ENCODE results near the gene TNNI3K. TPM values are rescaled to one million over a fixed set of nuclear protein-coding genes. Genes with fewer than 3 reads are reported as not detected.

Gene TNNI3K
- polyA plus RNA-seq, 1 donor from 2014 or later = 3.5 TPM

DNA sequence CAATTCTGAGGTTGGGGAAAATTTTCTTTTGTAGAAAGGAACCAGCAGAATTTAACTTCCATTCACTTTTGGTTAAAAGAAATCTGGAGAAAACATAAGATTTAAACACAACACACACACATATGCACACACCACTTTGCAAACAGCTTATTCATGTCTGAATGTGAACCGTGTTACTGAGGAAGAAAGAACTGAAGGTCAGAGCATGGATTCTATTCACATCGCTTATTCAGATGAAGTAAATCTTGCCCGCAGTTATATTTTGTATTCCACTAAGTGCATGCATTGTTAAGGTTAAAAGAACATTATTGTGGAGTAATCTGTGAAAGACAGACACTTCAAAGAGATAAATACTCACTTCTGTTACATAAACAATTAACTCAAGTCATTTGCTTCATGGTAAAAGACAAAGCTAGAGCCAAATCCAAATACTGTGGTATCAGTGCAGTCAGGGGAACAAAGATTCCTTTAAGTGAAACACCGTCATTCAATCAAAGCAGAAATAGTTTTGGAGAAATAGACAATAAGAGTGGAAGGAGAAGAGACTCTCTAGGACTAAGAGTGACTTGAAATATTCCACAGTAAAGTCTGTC is 195.3 kb downstream of the TNNI3K start:
- H3F3A ChIP-seq (ENCODE audit: insufficient read depth, low read length, poor library complexity, severe bottlenecking) = no peaks in the 10 kb centered on the region
- no peaks in the 10 kb centered on the region for H3K79me2 ChIP-seq (replicated peaks; ENCODE audit: insufficient read depth, low read length)
- no peaks in the 10 kb centered on the region for H4K20me1 ChIP-seq (ENCODE audit: insufficient read depth)
- H3K9me3 ChIP-seq (ENCODE audit: low read length) = no peaks in the 10 kb centered on the region
- H3K4me3 ChIP-seq (ENCODE audit: low read length) = no peak overlapping the region
- H3K9me2 ChIP-seq (ENCODE audit: insufficient read depth, low read length) = no peaks in the 10 kb centered on the region
- H3K4me2 ChIP-seq (ENCODE audit: low read length) = no peak overlapping the region
- H2AFZ ChIP-seq (ENCODE audit: low read depth, low read length) = no peak overlapping the region
- no peak overlapping the region for H3K27ac ChIP-seq (ENCODE audit: low read length)
- no peaks in the 10 kb centered on the region for H3K36me3 ChIP-seq (ENCODE audit: insufficient read depth, low read length)
- TF ChIP-seq MXI1 (conservative IDR thresholded peaks at IDR 0.05; ENCODE audit: poor library complexity, severe bottlenecking) (no peak), TAF1 (IDR thresholded peaks at IDR 0.05; ENCODE audit: low read depth) (no peak), POLR2AphosphoS5 (IDR thresholded peaks at IDR 0.05) (no peak), EZH2 (IDR thresholded peaks at IDR 0.05; ENCODE audit: borderline replicate concordance, insufficient read depth, low read length, poor library complexity, severe bottlenecking) (no peak), SMC3 (conservative IDR thresholded peaks at IDR 0.05; ENCODE audit: poor library complexity) (no peak), EP300 (conservative IDR thresholded peaks at IDR 0.05; ENCODE audit: poor library complexity, severe bottlenecking) (no peak), RAD21 (conservative IDR thresholded peaks at IDR 0.05) (no peak)
- TF ChIP-seq, protein P1, sequence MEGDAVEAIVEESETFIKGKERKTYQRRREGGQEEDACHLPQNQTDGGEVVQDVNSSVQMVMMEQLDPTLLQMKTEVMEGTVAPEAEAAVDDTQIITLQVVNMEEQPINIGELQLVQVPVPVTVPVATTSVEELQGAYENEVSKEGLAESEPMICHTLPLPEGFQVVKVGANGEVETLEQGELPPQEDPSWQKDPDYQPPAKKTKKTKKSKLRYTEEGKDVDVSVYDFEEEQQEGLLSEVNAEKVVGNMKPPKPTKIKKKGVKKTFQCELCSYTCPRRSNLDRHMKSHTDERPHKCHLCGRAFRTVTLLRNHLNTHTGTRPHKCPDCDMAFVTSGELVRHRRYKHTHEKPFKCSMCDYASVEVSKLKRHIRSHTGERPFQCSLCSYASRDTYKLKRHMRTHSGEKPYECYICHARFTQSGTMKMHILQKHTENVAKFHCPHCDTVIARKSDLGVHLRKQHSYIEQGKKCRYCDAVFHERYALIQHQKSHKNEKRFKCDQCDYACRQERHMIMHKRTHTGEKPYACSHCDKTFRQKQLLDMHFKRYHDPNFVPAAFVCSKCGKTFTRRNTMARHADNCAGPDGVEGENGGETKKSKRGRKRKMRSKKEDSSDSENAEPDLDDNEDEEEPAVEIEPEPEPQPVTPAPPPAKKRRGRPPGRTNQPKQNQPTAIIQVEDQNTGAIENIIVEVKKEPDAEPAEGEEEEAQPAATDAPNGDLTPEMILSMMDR (IDR thresholded peaks at IDR 0.05; ENCODE audit: poor library complexity, severe bottlenecking) = no peak
- TF ChIP-seq, protein P2, sequence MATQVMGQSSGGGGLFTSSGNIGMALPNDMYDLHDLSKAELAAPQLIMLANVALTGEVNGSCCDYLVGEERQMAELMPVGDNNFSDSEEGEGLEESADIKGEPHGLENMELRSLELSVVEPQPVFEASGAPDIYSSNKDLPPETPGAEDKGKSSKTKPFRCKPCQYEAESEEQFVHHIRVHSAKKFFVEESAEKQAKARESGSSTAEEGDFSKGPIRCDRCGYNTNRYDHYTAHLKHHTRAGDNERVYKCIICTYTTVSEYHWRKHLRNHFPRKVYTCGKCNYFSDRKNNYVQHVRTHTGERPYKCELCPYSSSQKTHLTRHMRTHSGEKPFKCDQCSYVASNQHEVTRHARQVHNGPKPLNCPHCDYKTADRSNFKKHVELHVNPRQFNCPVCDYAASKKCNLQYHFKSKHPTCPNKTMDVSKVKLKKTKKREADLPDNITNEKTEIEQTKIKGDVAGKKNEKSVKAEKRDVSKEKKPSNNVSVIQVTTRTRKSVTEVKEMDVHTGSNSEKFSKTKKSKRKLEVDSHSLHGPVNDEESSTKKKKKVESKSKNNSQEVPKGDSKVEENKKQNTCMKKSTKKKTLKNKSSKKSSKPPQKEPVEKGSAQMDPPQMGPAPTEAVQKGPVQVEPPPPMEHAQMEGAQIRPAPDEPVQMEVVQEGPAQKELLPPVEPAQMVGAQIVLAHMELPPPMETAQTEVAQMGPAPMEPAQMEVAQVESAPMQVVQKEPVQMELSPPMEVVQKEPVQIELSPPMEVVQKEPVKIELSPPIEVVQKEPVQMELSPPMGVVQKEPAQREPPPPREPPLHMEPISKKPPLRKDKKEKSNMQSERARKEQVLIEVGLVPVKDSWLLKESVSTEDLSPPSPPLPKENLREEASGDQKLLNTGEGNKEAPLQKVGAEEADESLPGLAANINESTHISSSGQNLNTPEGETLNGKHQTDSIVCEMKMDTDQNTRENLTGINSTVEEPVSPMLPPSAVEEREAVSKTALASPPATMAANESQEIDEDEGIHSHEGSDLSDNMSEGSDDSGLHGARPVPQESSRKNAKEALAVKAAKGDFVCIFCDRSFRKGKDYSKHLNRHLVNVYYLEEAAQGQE (IDR thresholded peaks at IDR 0.05; ENCODE audit: borderline replicate concordance) = no peak
- no peaks in the 10 kb centered on the region for H3K27me3 ChIP-seq (ENCODE audit: insufficient read depth, low read depth, low read length)
- H3K9ac ChIP-seq (ENCODE audit: low read length) = no peak overlapping the region

DNA sequence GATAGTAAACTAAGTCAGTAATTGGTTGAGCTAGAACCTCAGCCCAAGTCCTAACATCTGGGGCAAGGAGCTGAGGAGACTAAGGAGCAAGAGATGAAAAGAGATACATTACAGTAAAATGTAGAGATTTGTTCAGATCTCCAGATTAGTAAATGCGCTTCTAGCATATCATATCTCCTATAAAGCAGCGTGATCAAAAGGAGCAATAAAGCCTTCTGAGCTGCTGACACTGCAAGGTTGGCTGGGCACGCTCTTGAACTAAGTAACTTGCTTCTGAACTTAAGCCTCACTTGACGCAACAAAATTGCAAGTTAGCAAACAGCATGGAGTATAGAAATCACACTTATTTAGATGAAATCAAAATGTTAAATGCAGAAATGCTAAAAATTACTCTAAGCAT is 196.3 kb downstream of the TNNI3K start:
- Histone ChIP-seq H3F3A (ENCODE audit: insufficient read depth, low read length, poor library complexity, severe bottlenecking) (no peaks in the 10 kb centered on the region), H3K4me2 (ENCODE audit: low read length) (no peak overlapping the region), H3K27me3 (ENCODE audit: insufficient read depth, low read depth, low read length) (no peaks in the 10 kb centered on the region), H3K9me2 (ENCODE audit: insufficient read depth, low read length) (no peaks in the 10 kb centered on the region), H3K4me3 (ENCODE audit: low read length) (no peak overlapping the region), H3K27ac (ENCODE audit: low read length) (no peak overlapping the region), H3K9me3 (ENCODE audit: low read length) (no peaks in the 10 kb centered on the region), H2AFZ (ENCODE audit: low read depth, low read length) (no peak overlapping the region), H3K79me2 (replicated peaks; ENCODE audit: insufficient read depth, low read length) (no peaks in the 10 kb centered on the region), H3K9ac (ENCODE audit: low read length) (no peak overlapping the region), H4K20me1 (ENCODE audit: insufficient read depth) (no peaks in the 10 kb centered on the region), H3K36me3 (ENCODE audit: insufficient read depth, low read length) (no peaks in the 10 kb centered on the region)
- TF ChIP-seq RAD21 (conservative IDR thresholded peaks at IDR 0.05) (no peak), EZH2 (IDR thresholded peaks at IDR 0.05; ENCODE audit: borderline replicate concordance, insufficient read depth, low read length, poor library complexity, severe bottlenecking) (no peak), POLR2AphosphoS5 (IDR thresholded peaks at IDR 0.05) (no peak), MXI1 (conservative IDR thresholded peaks at IDR 0.05; ENCODE audit: poor library complexity, severe bottlenecking) (no peak), TAF1 (IDR thresholded peaks at IDR 0.05; ENCODE audit: low read depth) (no peak), EP300 (conservative IDR thresholded peaks at IDR 0.05; ENCODE audit: poor library complexity, severe bottlenecking) (no peak), SMC3 (conservative IDR thresholded peaks at IDR 0.05; ENCODE audit: poor library complexity) (no peak)
- TF ChIP-seq, protein P2 (IDR thresholded peaks at IDR 0.05; ENCODE audit: borderline replicate concordance) = no peak
- TF ChIP-seq, protein P1 (IDR thresholded peaks at IDR 0.05; ENCODE audit: poor library complexity, severe bottlenecking) = no peak

Data from neural cell (in vitro differentiated cells).